ENCODE data around the gene IFT81. TPM values are rescaled to one million over a fixed set of nuclear protein-coding genes. Genes with fewer than 3 reads are reported as not detected.
A peak's percentile ranks its signal among the peaks of the same experiment; 100 is the strongest.

IFT81 gene
- total and polyA plus RNA-seq, 2 of the 13 experiments (the other 11 are each of a cell fraction or from before 2014, with no cell fraction given) = 4.2 to 13.0 TPM

DNA sequence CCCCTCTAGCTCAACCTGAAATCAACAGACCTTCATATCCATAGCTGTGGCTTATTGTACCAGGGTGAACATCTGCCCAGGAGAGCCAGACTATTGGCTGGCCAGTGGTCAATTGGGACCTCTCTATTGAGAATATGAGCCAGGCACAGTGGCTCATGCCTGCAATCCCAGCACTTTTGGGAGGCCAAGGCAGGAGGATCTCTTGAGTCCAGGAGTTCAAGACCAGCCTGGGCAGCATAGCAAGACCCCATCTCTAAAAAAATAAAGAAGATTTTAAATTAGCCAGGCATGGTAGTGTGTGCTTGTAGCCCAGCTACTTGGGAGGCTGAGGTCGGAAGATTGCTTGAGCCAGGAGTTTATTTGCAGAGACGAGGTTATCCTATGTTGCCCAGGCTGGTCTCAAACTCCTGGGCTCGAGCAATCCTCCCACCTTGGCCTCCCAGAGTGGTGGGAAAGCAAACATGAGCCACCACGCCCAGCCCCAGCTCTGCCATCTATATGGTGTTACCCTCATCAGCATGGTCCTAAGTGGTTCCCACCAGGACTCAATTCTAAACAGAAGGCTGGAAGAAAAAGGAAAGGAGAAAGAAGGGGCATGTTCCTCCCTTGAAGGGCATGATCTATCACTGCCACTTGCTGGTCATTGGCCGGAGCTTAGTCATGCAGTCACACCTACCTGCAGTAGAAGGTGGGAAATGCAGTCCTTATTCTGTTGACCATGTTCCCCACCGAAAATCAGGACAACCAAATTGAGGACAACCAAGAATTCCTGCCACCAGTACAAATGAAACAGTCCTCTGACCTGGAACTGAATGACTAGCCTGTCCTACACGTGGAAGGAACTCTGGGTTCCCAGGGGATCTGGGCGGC, 33.7 kb upstream of the IFT81 start:
- no peaks in the 10 kb centered on the region for H4K20me1 ChIP-seq (ENCODE audit: insufficient read depth, low read length)
- H3K27ac ChIP-seq (ENCODE audit: extremely low read length, insufficient read depth, low read length) = peak overlapping the region; percentile 92
- H3K79me2 ChIP-seq (ENCODE audit: insufficient read depth, low read length) = no peaks in the 10 kb centered on the region
- 39% methylated on average over 8 of the region's 8 CpGs for WGBS (ENCODE audit: low lambda C conversion rate)
- no peaks in the 10 kb centered on the region for H3K9me3 ChIP-seq (ENCODE audit: low read length)
- no peak overlapping the region for H2AFZ ChIP-seq (ENCODE audit: low read length)
- H3K36me3 ChIP-seq (replicated peaks in 1 of 2; ENCODE audit: control insufficient read depth in 1 of 2, insufficient read depth in 2 of 2, low read length in 2 of 2) = no peaks in the 10 kb centered on the region
- peak overlapping the region in 2 of 3 experiments; percentile 19 to 31; a peak in 3 of 6 replicates for H3K4me3 ChIP-seq (replicated peaks in 1 of 3; ENCODE audit: insufficient read depth in 1 of 3, low read depth in 2 of 3, low read length in 3 of 3)
- no peak for FAIRE-seq
- in situ Hi-C loops (cut with HindIII; ENCODE audit: extremely low pct_ligation_motif_present, low pct_unique_long_range_greater_than_20kb) = no loop called here
- BruUV-seq (replicated peaks) = TSS peak; percentile 93
- H3K4me1 ChIP-seq (ENCODE audit: insufficient read depth, low read length) = peaks cover 79% of the 10 kb centered on the region
- DNase-seq (ENCODE audit: low spot score) = no peak
- POLR2A ChIA-PET = interaction anchor here (0.7 to 3.8 kb wide), 19 partner anchors 9 to 362 kb away, joined by 3 to 56 read pairs (median 6); partner anchors contain the start of genes ARPC3 and C12orf76
- peak overlapping the region; percentile 60 for H3K9ac ChIP-seq (ENCODE audit: insufficient read depth, low read depth, low read length)
- no peak; the same call in 2 of the 3 replicates for ATAC-seq
- H3K27me3 ChIP-seq (ENCODE audit: control insufficient read depth in 1 of 2, insufficient read depth in 2 of 2, low read length in 2 of 2) = no peaks in the 10 kb centered on the region
- intact Hi-C loops (cut with micrococcal nuclease; ENCODE audit: unreplicated experiment) = loop anchor here (2.0 kb wide), 1 partner anchor 52 kb away; no protein-coding TSS in a partner anchor
- CTCF ChIA-PET (ENCODE audit: low intra/inter-chr PET ratio, low total read pairs) = interaction anchor here (1.3 to 1.8 kb wide), 2 partner anchors 10 to 47 kb away, joined by 3 read pairs; no protein-coding TSS in a partner anchor
- peak overlapping the region; percentile 71 for H3K4me2 ChIP-seq (ENCODE audit: low read depth, low read length)
- no peak for TF ChIP-seq NCOR1 (IDR thresholded peaks at IDR 0.05; ENCODE audit: borderline replicate concordance, low read length)
- 0 out of 2 replicates have a peak, but pooled peaks have one; percentile 57 for TF ChIP-seq ZNF383 (CRISPR knock-in tag; IDR thresholded peaks at IDR 0.05; ENCODE audit: borderline replicate concordance)
- no peak for TF ChIP-seq ZNF607 (CRISPR knock-in tag; IDR thresholded peaks at IDR 0.05; ENCODE audit: borderline replicate concordance)
- TF ChIP-seq ZNF839 (CRISPR knock-in tag; IDR thresholded peaks at IDR 0.05; ENCODE audit: borderline replicate concordance) = no peak
- TF ChIP-seq, protein P1, sequence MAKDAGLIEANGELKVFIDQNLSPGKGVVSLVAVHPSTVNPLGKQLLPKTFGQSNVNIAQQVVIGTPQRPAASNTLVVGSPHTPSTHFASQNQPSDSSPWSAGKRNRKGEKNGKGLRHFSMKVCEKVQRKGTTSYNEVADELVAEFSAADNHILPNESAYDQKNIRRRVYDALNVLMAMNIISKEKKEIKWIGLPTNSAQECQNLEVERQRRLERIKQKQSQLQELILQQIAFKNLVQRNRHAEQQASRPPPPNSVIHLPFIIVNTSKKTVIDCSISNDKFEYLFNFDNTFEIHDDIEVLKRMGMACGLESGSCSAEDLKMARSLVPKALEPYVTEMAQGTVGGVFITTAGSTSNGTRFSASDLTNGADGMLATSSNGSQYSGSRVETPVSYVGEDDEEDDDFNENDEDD (CRISPR knock-in tag; IDR thresholded peaks at IDR 0.05; ENCODE audit: borderline replicate concordance) = peak; percentile 28; the same call in 1 of the 2 replicates
- TF ChIP-seq, protein P2, sequence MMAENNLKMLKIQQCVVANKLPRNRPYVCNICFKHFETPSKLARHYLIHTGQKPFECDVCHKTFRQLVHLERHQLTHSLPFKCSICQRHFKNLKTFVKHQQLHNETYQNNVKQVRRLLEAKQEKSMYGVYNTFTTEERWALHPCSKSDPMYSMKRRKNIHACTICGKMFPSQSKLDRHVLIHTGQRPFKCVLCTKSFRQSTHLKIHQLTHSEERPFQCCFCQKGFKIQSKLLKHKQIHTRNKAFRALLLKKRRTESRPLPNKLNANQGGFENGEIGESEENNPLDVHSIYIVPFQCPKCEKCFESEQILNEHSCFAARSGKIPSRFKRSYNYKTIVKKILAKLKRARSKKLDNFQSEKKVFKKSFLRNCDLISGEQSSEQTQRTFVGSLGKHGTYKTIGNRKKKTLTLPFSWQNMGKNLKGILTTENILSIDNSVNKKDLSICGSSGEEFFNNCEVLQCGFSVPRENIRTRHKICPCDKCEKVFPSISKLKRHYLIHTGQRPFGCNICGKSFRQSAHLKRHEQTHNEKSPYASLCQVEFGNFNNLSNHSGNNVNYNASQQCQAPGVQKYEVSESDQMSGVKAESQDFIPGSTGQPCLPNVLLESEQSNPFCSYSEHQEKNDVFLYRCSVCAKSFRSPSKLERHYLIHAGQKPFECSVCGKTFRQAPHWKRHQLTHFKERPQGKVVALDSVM (CRISPR knock-in tag; IDR thresholded peaks at IDR 0.05) = peak; percentile 31
- TF ChIP-seq ZNF552 (CRISPR knock-in tag; IDR thresholded peaks at IDR 0.05; ENCODE audit: borderline replicate concordance) = no peak
- TF ChIP-seq GLI4 (CRISPR knock-in tag; IDR thresholded peaks at IDR 0.05; ENCODE audit: borderline replicate concordance) = no peak
- TF ChIP-seq ZFP90 (CRISPR knock-in tag; IDR thresholded peaks at IDR 0.05; ENCODE audit: borderline replicate concordance) = 0 out of 2 replicates have a peak, but pooled peaks have one; percentile 23
- TF ChIP-seq, protein P3, sequence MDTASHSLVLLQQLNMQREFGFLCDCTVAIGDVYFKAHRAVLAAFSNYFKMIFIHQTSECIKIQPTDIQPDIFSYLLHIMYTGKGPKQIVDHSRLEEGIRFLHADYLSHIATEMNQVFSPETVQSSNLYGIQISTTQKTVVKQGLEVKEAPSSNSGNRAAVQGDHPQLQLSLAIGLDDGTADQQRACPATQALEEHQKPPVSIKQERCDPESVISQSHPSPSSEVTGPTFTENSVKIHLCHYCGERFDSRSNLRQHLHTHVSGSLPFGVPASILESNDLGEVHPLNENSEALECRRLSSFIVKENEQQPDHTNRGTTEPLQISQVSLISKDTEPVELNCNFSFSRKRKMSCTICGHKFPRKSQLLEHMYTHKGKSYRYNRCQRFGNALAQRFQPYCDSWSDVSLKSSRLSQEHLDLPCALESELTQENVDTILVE (CRISPR knock-in tag; IDR thresholded peaks at IDR 0.05) = no peak
- TF ChIP-seq, protein P4, sequence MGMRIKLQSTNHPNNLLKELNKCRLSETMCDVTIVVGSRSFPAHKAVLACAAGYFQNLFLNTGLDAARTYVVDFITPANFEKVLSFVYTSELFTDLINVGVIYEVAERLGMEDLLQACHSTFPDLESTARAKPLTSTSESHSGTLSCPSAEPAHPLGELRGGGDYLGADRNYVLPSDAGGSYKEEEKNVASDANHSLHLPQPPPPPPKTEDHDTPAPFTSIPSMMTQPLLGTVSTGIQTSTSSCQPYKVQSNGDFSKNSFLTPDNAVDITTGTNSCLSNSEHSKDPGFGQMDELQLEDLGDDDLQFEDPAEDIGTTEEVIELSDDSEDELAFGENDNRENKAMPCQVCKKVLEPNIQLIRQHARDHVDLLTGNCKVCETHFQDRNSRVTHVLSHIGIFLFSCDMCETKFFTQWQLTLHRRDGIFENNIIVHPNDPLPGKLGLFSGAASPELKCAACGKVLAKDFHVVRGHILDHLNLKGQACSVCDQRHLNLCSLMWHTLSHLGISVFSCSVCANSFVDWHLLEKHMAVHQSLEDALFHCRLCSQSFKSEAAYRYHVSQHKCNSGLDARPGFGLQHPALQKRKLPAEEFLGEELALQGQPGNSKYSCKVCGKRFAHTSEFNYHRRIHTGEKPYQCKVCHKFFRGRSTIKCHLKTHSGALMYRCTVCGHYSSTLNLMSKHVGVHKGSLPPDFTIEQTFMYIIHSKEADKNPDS (CRISPR knock-in tag; IDR thresholded peaks at IDR 0.05) = no peak
- TF ChIP-seq ZBTB1 (CRISPR knock-in tag; IDR thresholded peaks at IDR 0.05; ENCODE audit: borderline replicate concordance) = no peak
- no peak for TF ChIP-seq NFATC3 (CRISPR knock-in tag; IDR thresholded peaks at IDR 0.05)
- TF ChIP-seq FOXC1 (CRISPR knock-in tag; IDR thresholded peaks at IDR 0.05; ENCODE audit: borderline replicate concordance) = peak; percentile 24; the same call in 1 of the 2 replicates
- no peak for TF ChIP-seq MTF1 (CRISPR knock-in tag; IDR thresholded peaks at IDR 0.05)
- no peak for TF ChIP-seq CEBPB (IDR thresholded peaks at IDR 0.05; ENCODE audit: borderline replicate concordance, low read depth, low read length)

Measured in HepG2 (cell line).